GM19328 (cell line): ENCODE measurements around the gene PAWR.

ENCODE experiments used
- ATAC-seq: cut with Tn5 transposase; IDR thresholded peaks from one replicate; pipeline ENCODE4 v1.9.1; 2021; ENCODE audit warnings: mild to moderate bottlenecking, moderate library complexity; ENCODE audit not compliant: unreplicated experiment

The PAWR gene, protein sequence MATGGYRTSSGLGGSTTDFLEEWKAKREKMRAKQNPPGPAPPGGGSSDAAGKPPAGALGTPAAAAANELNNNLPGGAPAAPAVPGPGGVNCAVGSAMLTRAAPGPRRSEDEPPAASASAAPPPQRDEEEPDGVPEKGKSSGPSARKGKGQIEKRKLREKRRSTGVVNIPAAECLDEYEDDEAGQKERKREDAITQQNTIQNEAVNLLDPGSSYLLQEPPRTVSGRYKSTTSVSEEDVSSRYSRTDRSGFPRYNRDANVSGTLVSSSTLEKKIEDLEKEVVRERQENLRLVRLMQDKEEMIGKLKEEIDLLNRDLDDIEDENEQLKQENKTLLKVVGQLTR

DNA sequence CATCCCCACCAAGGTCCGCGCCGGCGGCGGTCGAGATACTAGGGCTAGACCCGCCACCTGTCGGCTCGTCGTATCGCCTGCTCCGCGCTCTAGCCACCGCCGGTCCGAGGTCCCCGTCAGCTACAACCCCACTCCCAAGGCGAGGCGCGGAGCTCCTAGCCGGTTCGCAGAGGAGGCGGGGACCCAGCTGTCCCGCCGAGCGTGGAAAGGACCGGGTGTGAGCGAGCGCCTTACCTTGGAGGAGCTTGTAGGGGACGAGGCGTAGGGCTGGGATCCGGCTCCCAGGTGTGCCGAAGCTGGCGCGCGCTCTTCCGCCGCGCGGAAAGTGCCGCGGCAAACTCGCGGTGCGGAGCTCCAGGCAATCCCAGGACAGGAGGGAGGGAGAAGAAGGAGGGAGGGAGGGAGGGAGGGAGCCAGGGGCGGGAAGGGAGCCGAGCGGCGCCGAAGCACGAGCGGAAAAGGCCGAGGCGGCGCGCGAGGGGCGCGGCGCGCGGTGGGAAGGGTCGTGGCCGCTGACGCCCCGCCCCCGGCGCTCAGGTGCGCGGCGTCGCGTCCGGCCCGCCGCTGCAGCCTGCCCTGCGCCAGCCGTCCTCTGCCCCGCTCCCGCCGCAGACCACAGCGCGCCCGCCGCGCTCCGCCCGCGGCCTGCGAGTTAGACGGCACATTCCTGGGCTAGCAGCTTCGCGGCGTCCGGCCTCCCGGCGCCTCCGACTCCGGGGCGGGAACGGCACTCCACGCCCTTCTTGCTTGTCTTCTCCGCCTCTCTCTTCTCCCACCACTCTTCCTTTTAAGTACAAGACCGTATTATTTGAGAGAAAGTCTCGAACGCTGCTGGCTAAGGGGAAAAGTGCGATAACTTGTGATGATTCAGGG, at the start of gene PAWR:
PAWR (minus strand) TSS at position 327 of the 873 bp plus-strand sequence. CDS start 720 bp downstream, outside the sequence.
- ATAC-seq = peak; percentile 49

- peak; percentile 83 for ATAC-seq
These were observed 47.3 kb upstream of the PAWR start for GRCh38 chr12:79737875-79738718.

GRCh38 chr12:79732638-79733037, 41.9 kb upstream of the PAWR start:
- no peak for ATAC-seq

GRCh38 chr12:79725987-79726386, 35.2 kb upstream of the PAWR start:
- ATAC-seq = no peak

GRCh38 chr12:79717006-79717405, 26.2 kb upstream of the PAWR start:
- ATAC-seq = no peak

DNA sequence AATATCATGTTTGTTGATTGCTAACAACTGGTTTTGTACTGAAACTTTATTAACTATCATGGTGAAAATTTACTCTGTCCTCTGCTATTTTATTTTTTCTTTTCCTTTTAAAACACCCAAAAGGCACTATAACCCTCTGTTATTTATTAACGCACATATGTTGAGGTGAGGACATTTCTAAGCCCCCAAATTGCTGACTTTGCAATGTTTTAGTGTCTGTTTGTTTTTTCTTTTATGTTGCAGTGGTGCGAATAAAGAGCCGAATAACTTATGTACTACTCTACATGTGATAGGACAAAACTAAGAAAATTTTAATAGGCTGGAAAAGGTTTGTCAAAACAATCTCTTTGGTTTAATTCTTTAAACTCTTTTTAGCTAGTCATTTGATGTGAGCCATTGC, 24.5 kb upstream of the PAWR start:
- no peak for ATAC-seq

DNA sequence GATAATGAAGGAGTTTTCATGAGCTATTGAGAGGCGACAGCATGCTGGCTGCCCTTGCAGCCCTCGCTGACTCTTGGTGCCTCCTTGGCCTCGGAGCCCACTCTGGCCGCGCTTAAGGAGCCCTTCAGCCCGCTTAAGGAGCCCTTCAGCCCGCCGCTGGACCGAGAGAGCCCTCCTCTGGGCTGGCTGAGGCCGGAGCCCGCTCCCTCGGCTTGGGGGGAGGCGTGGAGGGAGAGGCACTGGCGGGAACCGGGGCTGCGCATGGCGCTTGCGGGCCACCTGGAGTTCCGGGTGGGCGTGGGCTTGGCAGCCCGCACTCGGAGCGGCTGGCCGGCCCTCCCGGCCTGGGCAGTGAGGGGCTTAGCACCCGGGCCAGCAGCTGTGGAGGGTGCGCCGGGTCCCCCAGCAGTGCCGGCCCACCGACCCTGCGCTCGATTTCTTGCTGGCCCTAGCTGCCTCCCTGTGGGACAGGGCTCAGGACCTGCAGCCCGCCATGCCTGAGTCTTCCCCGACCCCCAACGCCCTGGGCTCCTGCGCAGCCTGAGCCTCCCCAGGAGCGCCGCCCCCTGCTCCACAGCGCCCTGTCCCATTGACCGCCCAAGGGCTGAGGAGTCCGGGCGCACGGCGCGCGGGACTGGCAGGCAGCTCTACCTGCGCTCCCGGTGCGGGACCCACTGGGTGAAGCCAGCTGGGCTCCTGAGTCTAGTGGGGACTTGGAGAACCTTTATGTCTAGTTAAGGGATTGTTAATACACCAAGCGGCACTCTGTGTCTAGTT, 20.1 kb upstream of the PAWR start:
- ATAC-seq = no peak

DNA sequence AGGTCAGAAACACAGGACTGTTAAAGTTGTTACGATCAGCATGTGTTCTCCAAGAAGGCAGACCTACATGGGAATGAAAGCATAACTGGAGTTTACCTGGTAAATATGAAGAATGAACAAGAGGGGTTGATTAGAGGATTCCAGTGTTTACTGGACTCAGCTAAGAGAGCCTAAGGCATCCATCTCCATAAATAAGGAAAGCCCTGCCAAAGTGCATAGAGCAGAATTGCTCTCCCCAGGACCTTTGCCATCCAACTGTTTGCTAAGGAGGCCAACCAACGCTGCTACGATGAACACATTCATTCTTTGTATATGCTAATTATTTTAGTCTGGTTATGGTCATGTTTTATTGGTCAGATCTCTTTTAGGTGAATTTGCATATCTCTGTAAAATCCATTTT, 17.1 kb upstream of the PAWR start:
- ATAC-seq = no peak

GRCh38 chr12:79706676-79707075, 15.9 kb upstream of the PAWR start:
- no peak for ATAC-seq

GRCh38 chr12:79706156-79706555, 15.4 kb upstream of the PAWR start:
- no peak for ATAC-seq

- ATAC-seq = no peak
These were observed 8.2 kb upstream of the PAWR start for GRCh38 chr12:79698966-79699365.

DNA sequence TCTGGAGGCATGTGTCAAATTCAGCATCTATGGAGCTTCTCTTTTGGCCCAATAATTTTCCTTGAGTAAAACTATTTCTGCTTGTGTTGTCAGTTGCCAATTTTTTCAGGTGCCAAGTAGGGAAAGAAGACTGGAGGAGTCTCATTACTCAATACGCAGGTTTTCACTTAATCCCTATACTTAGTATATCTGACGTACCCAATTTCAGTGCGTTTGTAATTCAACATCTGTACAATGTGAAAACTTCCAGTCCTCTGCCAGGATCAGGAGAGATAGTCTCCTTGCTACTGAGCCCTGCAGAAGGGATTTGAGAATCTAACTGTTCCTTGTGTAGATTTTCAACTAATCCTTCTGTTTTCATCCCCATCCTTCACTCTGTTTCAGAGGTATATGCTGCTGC, 5.7 kb upstream of the PAWR start:
- ATAC-seq = no peak

DNA sequence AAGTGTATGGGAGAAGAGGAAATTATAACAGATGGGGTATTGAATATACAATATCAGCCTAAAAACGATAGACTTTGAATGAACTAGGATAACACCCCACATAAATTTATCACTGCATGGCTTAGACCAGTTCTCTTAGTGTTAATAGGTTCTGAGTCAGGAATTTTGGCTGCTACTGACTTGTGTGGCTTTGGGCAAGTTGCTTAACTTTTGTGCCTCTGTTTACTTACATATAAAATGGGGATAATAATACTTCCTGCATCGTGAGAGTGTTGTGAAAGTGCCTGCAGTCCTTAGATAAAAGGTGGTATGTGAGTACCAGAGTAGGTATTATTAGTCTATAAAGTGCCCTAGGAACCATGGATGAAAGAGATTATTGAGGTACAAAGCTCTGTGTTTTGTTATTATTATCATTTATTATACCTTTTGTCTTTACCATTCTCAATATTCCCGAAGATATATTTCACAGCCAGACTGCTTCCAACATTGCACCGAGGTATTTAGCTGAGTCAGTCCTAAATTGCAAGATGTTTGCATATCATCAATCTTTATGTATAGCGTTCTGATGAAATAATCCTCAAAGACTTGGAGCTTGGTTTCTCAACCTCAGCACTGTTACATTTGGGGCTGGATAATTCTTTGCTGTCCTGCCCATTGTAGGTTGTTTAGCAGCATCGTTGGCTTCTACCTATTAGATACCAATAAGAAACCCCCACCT, 2.3 kb upstream of the PAWR start:
- no peak for ATAC-seq

DNA sequence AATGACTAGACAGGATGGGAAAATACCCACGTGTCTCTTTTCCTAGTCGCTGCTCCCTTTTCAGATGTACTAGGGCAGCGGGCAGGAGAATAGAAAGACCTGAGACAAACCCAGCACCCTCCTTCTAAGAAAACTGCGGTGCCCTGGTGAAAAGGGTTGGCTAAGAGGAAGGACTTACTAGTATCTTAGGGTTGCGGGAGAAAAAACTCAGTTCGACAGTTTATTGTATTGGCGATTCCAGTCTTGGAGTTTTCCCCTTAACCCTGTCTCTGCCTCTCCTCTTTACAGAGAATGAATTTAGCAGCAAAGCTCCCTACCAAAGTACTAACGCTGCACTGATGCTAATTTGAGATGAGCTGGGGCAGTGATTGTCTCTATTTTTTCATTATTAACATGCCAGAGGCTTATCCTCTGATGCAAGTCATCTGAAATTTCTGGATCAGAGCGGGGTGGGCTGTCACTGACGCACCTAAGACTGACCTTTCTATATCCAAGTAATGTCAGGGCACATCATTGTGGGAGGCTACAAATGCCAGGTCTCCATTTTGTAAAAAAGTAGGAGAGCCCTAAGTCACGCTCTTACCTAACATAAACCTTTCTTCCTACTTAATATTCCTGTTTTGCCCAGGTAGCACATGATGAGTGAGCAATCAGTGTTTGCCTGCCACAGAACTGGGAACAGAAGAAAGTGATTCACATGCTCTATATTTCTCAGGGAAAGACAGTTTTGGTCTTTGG, 916 bp upstream of the PAWR start:
- ATAC-seq = no peak

DNA sequence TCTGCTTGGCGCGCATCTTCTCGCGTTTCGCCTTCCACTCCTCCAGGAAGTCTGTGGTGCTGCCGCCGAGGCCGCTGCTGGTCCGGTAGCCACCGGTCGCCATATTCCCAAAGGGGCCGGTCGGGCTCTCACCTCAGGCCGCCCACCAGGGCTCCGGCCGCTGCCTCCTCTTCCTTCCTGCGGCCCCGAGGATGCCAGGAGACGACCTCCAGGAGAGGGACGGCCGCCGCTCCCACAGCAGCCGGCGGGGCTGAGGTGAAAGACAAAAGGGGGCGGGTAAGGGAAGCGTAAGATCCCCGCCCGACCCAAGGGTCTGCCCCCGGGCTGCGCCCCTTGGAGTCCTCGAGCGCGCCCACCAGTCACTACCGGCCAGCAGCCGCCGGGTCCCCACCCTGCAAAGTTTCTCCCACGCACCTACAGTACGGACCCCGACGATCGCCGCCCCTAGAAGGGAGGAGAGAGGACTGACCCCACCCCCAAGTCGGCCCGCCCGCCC, 574 bp downstream of the PAWR start:
- peak; percentile 21 for ATAC-seq

- ATAC-seq = peak; percentile 22
These were observed 1.2 kb downstream of the PAWR start for GRCh38 chr12:79689477-79690141.

GRCh38 chr12:79689061-79689476, 1.7 kb downstream of the PAWR start:
- no peak for ATAC-seq

DNA sequence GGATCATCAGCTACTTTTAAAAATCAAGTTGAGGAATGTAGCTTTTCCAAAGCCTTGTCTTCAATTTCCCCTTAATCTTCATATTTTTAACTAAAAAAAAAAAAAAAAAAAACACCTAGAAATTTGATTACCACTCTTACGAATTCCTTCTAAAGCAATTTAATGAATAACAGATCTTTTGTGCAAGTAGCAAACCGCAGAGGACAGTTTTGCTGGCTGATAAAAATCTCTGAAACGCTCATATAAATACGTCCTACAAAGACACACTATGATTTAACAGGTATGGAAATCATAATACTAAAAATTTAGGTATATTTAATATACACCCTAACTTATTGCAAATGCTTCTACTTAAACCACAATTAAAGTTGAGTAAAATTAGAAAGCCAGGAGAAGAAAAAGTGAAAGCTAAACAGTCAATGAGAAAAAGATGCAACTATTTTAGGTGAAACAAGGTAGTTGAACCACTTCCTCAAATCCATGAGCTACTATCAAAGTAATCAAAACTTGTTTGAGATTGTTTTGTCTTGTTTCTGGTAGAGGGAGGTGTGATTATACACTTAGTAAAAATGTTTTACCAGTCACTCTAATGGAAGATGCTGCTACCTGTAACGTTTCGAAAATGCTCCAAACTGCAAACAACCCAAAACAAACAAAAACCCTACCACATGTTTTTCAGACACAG, 2.2 kb downstream of the PAWR start:
- ATAC-seq = no peak
